H9 (cell line): ENCODE measurements around the gene LEPROT. TPM values are rescaled to one million over a fixed set of nuclear protein-coding genes. Genes with fewer than 3 reads are reported as not detected.

Experiments used
- DNase-seq: peaks from one replicate; pipeline ENCODE4 v3.0.0-alpha.2; 2017
- H2AFZ ChIP-seq: one replicate; pipeline ENCODE4 v1.6.1; 2013; ENCODE audit warnings: mild to moderate bottlenecking, low read length, control low read depth, moderate library complexity
- H2AK5ac ChIP-seq: 2 replicates; pipeline ENCODE4 v1.6.1; 2013; ENCODE audit warnings: low read length, control low read depth, mixed read lengths; ENCODE audit not compliant: insufficient read length
- H2BK120ac ChIP-seq: one replicate; pipeline ENCODE4 v1.6.1; 2013; ENCODE audit warnings: low read depth, mild to moderate bottlenecking, low read length, control low read depth, inconsistent platforms; ENCODE audit not compliant: poor library complexity, severe bottlenecking
- H2BK12ac ChIP-seq: 2 replicates; pipeline ENCODE4 v1.6.1; 2013; ENCODE audit warnings: low read length, control low read depth, mixed read lengths, low read depth; ENCODE audit not compliant: insufficient read length
- H2BK15ac ChIP-seq: 2 replicates; pipeline ENCODE4 v1.6.1; 2013; ENCODE audit warnings: low read depth, low read length, control low read depth
- H2BK20ac ChIP-seq: one replicate; pipeline ENCODE4 v1.6.1; 2013; ENCODE audit warnings: low read depth, mild to moderate bottlenecking, low read length, control low read depth, inconsistent platforms; ENCODE audit not compliant: poor library complexity, severe bottlenecking
- H2BK5ac ChIP-seq: 2 replicates; pipeline ENCODE4 v1.6.1; 2013; ENCODE audit warnings: low read length, control low read depth, mixed read lengths; ENCODE audit not compliant: insufficient read length
- H3K14ac ChIP-seq: 2 replicates; pipeline ENCODE4 v1.6.1; 2013; ENCODE audit warnings: low read length, control low read depth; ENCODE audit not compliant: insufficient read depth
- H3K18ac ChIP-seq: 2 replicates; pipeline ENCODE4 v1.6.1; 2013; ENCODE audit warnings: low read depth, mild to moderate bottlenecking, mixed read lengths, low read length, control low read depth; ENCODE audit not compliant: insufficient read length
- H3K23ac ChIP-seq: 2 replicates; pipeline ENCODE4 v1.6.1; 2013; ENCODE audit warnings: low read length, control low read depth, mixed read lengths, low read depth; ENCODE audit not compliant: insufficient read length
- H3K23me2 ChIP-seq: 2 replicates; pipeline ENCODE4 v1.6.1; 2013; ENCODE audit warnings: low read depth, mild to moderate bottlenecking, mixed read lengths, low read length, control low read depth; ENCODE audit not compliant: insufficient read length, poor library complexity, severe bottlenecking
- H3K27ac ChIP-seq: 2 replicates; pipeline ENCODE4 v1.5.1; 2013; ENCODE audit warnings: low read length, control low read depth, mixed read lengths, low read depth; ENCODE audit not compliant: insufficient read length
- H3K27me3 ChIP-seq: 2 replicates; pipeline ENCODE4 v1.6.1; 2013; ENCODE audit warnings: low read length, control low read depth, inconsistent platforms; ENCODE audit not compliant: insufficient read depth
- H3K4ac ChIP-seq: 2 replicates; pipeline ENCODE4 v1.6.1; 2013; ENCODE audit warnings: low read depth, mild to moderate bottlenecking, control low read depth, inconsistent platforms, low read length, moderate library complexity
- H3K4me1 ChIP-seq: 2 replicates; pipeline ENCODE4 v1.6.1; 2013; ENCODE audit warnings: low read length, control low read depth, inconsistent platforms; ENCODE audit not compliant: insufficient read depth
- H3K4me2 ChIP-seq: 2 replicates; pipeline ENCODE4 v1.6.1; 2013; ENCODE audit warnings: low read length, control low read depth, mixed read lengths; ENCODE audit not compliant: insufficient read length, insufficient read depth
- H3K56ac ChIP-seq: 2 replicates; pipeline ENCODE4 v1.6.1; 2013; ENCODE audit warnings: low read depth, mild to moderate bottlenecking, mixed read lengths, low read length, control low read depth; ENCODE audit not compliant: insufficient read length
- H3K79me1 ChIP-seq: 2 replicates; pipeline ENCODE4 v1.6.1; 2013; ENCODE audit warnings: low read depth, mild to moderate bottlenecking, moderate library complexity, low read length, control low read depth, inconsistent platforms; ENCODE audit not compliant: insufficient read depth, poor library complexity, severe bottlenecking
- H3K79me2 ChIP-seq: 2 replicates; pipeline ENCODE4 v1.6.1; 2013; ENCODE audit warnings: low read length, control low read depth, inconsistent platforms; ENCODE audit not compliant: insufficient read depth
- H3K9ac ChIP-seq: 2 replicates; pipeline ENCODE4 v1.6.1; 2013; ENCODE audit warnings: low read length, control low read depth, mixed read lengths; ENCODE audit not compliant: insufficient read length; ENCODE audit errors: extremely low read depth
- H3K9me3 ChIP-seq: one replicate; pipeline ENCODE4 v1.6.1; 2013; ENCODE audit warnings: low read depth, low read length, inconsistent platforms; ENCODE audit not compliant: control insufficient read depth
- H3T11ph ChIP-seq: one replicate; pipeline ENCODE4 v1.6.1; 2013; ENCODE audit warnings: mild to moderate bottlenecking, low read length, control low read depth, inconsistent platforms
- H4K20me1 ChIP-seq: one replicate; pipeline ENCODE4 v1.6.1; 2013; ENCODE audit not compliant: control insufficient read depth, insufficient read length, insufficient read depth
- H4K5ac ChIP-seq: 2 replicates; pipeline ENCODE4 v1.6.1; 2013; ENCODE audit warnings: low read depth, mild to moderate bottlenecking, mixed read lengths, low read length, control low read depth; ENCODE audit not compliant: insufficient read length
- H4K8ac ChIP-seq: replicated peaks from 2 replicates; pipeline ENCODE4 v1.6.1; 2013; ENCODE audit warnings: low read length, control low read depth, mixed read lengths, low read depth; ENCODE audit not compliant: insufficient read length
- H4K91ac ChIP-seq: 2 replicates; pipeline ENCODE4 v1.6.1; 2013; ENCODE audit warnings: low read depth, mild to moderate bottlenecking, moderate library complexity, mixed read lengths, low read length, control low read depth; ENCODE audit not compliant: insufficient read length
- H3K27ac Mint-ChIP-seq, 3 experiments: 2 replicates in 2 of 3; 3 replicates in 1 of 3; pipeline ENCODE4 v1.8.0; 2020 to 2021; ENCODE audit warnings: mixed read lengths in 3 of 3, mild to moderate bottlenecking in 1 of 3, moderate library complexity in 1 of 3
- H3K27me3 Mint-ChIP-seq: 2 replicates; pipeline ENCODE4 v1.8.0; 2021; ENCODE audit warnings: low read depth, mild to moderate bottlenecking, moderate library complexity, mixed read lengths
- H3K36me3 Mint-ChIP-seq, 3 experiments: 2 replicates in 2 of 3; 3 replicates in 1 of 3; pipeline ENCODE4 v1.8.0; 2020 to 2021; ENCODE audit warnings: low read depth in 3 of 3, mixed read lengths in 3 of 3; ENCODE audit not compliant: insufficient read depth in 1 of 3
- H3K4me1 Mint-ChIP-seq, 2 experiments: 2 replicates each; pipeline ENCODE4 v1.8.0; 2020; ENCODE audit warnings: mixed read lengths in 2 of 2
- H3K4me3 Mint-ChIP-seq, 2 experiments: 2 replicates in 1 of 2; 3 replicates in 1 of 2; pipeline ENCODE4 v1.8.0; 2020 to 2021; ENCODE audit warnings: mild to moderate bottlenecking in 2 of 2, mixed read lengths in 2 of 2, moderate library complexity in 1 of 2
- H3K9me3 Mint-ChIP-seq, 2 experiments: 2 replicates in 1 of 2; 3 replicates in 1 of 2; pipeline ENCODE4 v1.8.0; 2020; ENCODE audit warnings: mild to moderate bottlenecking in 2 of 2, mixed read lengths in 2 of 2, moderate library complexity in 1 of 2
- WGBS: extraction: QIAGEN DNeasy Blood & Tissue Kit; methylation state at CpG from one replicate; pipeline ENCODE4 v1.1.7; 2013; ENCODE audit warnings: missing lambda C conversion rate, low lambda C conversion rate, mixed read lengths; ENCODE audit not compliant: insufficient read length; ENCODE audit errors: extremely low coverage; 5-methylcytosine and 5-hydroxymethylcytosine counted together
- total RNA-seq: library from RNA; stranded (reverse); gene quantifications from 2 replicates; pipeline ENCODE4 v1.2.1, GENCODE V29; 2021
- TF ChIP-seq, protein P1 (sequence below): fragments of 200-600 bp; sonication (generic); conservative IDR thresholded peaks from 3 replicates; pipeline ENCODE4 v1.8.0; 2021; ENCODE audit warnings: antibody characterized with exemption, mild to moderate bottlenecking

Gene LEPROT
- total RNA-seq, 1 experiment from 2014 or later, result 32.6 TPM

DNA sequence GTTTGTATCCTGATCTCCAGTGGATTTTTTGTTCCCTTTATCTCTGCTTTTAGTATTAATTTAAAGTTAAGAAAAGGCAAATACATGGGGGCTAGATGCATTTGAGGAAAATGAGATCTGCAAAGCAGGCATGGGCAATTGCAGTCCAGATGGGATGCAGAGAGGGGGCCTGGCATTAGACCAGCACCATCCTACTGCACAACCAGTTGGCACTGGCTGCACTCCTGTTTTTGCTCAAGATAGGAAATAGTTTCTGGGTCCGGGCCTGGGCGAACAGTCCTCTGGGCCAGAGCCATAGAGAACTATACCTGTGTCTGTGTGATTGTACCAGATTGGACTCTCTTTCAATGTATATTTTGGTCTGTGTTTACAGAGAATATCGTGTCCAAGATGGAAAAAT lies 34.0 kb upstream of the LEPROT start:
- no peak overlapping the region for H4K5ac ChIP-seq
- H4K8ac ChIP-seq, result no peak overlapping the region
- H3K9ac ChIP-seq, result no peak overlapping the region
- H3K23ac ChIP-seq, result no peak overlapping the region
- no peak overlapping the region for H2BK15ac ChIP-seq
- no peak overlapping the region for H2BK12ac ChIP-seq
- Mint-ChIP-seq H3K36me3 (peaks cover 4 to 8% (median 5%) of the 10 kb centered on the region in 3 experiments; a peak in 6 of 7 replicates), H3K27me3 (no peaks in the 10 kb centered on the region), H3K27ac (no peak overlapping the region), H3K9me3 (peaks cover 4 to 5% of the 10 kb centered on the region in 2 experiments; a peak in 4 of 5 replicates), H3K4me3 (no peak overlapping the region), H3K4me1 (peaks cover 4 to 14% of the 10 kb centered on the region in 2 experiments)
- H3K14ac ChIP-seq, result no peak overlapping the region
- no peaks in the 10 kb centered on the region for H3K27me3 ChIP-seq
- H3K79me1 ChIP-seq, result no peaks in the 10 kb centered on the region
- WGBS, result no CpG with 5 or more reads among the region's 3 CpGs
- H4K91ac ChIP-seq, result no peak overlapping the region
- no peak overlapping the region for H3K27ac ChIP-seq
- H3K4me1 ChIP-seq, result no peaks in the 10 kb centered on the region
- no peak overlapping the region for H3K56ac ChIP-seq
- TF ChIP-seq, protein P1, sequence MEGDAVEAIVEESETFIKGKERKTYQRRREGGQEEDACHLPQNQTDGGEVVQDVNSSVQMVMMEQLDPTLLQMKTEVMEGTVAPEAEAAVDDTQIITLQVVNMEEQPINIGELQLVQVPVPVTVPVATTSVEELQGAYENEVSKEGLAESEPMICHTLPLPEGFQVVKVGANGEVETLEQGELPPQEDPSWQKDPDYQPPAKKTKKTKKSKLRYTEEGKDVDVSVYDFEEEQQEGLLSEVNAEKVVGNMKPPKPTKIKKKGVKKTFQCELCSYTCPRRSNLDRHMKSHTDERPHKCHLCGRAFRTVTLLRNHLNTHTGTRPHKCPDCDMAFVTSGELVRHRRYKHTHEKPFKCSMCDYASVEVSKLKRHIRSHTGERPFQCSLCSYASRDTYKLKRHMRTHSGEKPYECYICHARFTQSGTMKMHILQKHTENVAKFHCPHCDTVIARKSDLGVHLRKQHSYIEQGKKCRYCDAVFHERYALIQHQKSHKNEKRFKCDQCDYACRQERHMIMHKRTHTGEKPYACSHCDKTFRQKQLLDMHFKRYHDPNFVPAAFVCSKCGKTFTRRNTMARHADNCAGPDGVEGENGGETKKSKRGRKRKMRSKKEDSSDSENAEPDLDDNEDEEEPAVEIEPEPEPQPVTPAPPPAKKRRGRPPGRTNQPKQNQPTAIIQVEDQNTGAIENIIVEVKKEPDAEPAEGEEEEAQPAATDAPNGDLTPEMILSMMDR, result no peak
- H4K20me1 ChIP-seq, result no peaks in the 10 kb centered on the region
- H2BK120ac ChIP-seq, result no peak overlapping the region
- no peak overlapping the region for H3K18ac ChIP-seq
- no peaks in the 10 kb centered on the region for H3K23me2 ChIP-seq
- H2AFZ ChIP-seq, result no peak overlapping the region
- H3K79me2 ChIP-seq, result no peaks in the 10 kb centered on the region
- no peak overlapping the region for H2BK20ac ChIP-seq
- H3K9me3 ChIP-seq, result peaks cover 10% of the 10 kb centered on the region
- no peak overlapping the region for H3K4ac ChIP-seq
- H3K4me2 ChIP-seq, result no peak overlapping the region
- no peak overlapping the region for H2AK5ac ChIP-seq
- no peak overlapping the region for H2BK5ac ChIP-seq
- H3T11ph ChIP-seq, result no peak overlapping the region
- DNase-seq, result no peak
